NCI-H345 treated with DMSO at 0.1 percent for 48 hours (cell line): Measurements from ENCODE around the gene RPS15A.

Source experiments
- DNase-seq: peaks from one replicate; lab custom pipeline; 2025; ENCODE audit not compliant: unreplicated experiment; lab: John Stamatoyannopoulos, UW

Gene RPS15A

DNA sequence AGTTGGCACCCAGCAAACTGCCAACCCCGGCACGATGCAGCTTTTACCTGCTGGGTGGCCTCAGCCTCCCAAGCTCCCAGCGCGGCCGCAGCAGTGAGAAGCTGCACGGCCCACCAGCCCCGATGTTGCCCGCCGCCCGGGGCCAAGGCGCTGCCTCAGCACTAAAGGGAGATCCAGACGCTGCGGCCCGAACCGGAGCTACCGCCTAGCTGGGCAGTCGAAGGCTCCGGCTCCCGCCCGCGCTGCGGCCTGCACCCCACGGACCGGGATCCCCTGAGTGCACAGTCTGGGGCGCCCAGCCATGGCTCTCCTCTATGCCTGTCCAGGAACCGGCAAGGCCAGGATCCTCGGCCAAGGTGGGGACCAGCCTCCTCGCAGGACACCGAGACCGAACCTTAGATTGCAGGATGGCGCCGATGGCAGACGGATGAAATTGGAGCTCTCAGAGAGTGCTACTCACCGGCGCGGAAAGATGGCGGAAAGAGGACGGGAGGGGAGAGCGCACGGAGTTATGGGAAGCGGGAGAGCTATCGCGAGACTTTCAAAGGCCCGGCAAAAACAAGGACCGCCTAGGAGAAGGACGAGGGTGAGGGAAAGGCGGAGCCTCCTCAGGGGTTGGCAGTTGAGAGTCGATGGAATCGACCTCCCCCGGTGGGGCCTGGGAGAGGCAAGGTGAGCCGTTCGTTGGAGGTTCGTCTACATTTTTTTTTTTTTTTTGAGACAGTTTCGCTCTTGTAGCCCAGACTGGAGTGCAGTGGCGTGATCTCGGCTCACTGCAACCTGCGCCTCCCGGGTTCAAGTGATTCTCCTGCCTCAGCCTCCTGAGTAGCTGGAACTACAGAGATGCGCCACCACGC lies at the start of gene RPS15A:
RPS15A (minus strand) TSS at position 485 of the 857 bp plus-strand sequence. CDS start 1,221 bp downstream, outside the sequence.
- peak; percentile 95 for DNase-seq

DNA sequence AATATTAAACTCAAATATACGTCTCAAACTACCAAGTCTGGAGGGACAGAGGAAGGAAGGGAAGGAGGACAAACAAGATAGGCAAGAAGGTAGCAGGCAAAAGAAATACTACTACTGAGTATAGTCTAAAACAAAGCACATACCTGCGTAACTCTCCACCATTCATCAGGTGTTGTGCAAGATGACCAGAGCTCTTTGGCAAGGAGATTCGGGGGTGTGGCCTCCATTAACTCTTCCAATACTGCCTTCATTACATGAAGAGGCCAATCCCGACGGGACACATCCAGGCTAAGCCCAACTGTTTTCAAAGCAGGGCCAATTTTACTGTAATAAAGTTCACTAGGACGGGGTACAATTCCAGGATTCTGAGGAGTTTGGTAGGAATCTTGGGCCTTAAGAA lies 49.4 kb upstream of the RPS15A start:
- no peak for DNase-seq

DNA sequence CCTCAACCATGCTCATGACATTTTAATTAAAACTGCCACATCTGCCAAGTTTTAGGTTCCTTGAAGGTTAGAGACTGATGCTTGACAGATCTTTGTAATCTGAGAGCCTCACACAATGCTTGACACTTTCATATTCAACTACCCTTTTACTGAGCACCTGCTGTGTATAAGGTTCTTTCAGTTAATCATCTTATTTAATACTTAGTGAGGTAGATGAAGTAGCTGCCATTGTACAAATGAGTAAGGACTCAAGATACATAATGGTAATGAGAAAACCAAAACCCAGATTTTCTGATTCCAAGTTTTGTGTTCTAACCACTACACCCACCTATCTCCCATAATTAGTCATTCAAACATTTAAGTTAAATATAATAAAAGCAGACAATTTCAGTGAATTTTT lies 46.6 kb upstream of the RPS15A start:
- DNase-seq: no peak

DNA sequence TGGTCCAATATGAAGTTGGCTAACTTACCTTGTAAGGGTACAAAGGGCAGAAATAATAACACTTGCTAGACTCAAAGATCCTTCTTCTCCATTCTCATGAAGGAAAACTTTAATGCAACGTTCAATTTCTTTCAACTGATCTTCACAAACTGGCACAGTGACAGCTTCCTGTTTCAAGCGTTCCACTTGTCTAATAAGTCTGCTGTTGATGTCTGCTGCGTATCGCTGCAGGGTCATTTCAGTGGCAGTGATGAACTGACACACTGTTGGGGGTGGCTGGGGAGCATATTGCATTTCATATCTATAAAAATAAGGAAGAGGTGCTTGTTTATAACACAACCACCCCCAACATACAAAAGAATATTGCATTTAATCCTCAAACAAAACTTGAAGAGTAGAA lies 44.7 kb upstream of the RPS15A start:
- DNase-seq: no peak

DNA sequence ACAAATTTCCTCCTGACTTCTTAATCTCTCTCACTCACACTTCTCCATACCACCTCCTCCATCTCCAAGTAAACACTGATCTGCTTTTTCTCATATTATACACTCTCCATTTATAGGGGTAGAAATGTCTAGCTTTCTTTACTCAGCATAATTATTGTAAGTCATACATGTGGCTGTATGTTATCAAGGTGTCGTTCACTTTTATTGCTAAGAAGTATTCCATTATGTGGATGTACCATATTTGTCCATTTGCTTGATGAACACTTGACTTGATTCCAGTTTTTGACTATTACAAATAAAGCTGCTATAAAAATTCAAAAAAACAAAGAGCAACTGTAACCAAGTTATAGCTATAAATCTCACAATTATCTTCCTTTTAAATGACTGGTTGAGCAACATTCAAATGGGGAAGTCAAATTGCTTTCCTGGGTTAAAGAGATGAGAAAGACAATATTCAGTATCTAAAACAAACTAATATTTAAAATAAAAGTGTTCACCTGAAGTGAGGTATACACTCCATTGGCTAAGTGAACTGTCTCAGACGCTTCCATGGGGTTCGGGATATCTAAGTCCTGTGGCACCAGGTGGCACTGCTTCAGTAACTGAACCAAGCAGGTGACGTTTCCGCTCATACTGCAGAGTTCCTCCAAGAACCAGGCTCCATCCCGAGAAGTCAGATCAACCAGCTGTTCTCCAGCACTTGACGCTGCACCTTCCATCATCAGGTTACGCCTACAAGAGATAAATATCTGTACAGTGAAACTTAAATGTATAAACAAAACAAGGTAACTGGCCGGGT lies 43.8 kb upstream of the RPS15A start:
- no peak for DNase-seq

- no peak for DNase-seq
Observed at GRCh38 chr16:18832613-18833012, 42.5 kb upstream of the RPS15A start.

- DNase-seq: no peak
Observed at GRCh38 chr16:18832006-18832405, 41.9 kb upstream of the RPS15A start.

GRCh38 chr16:18829251-18829650 lies 39.1 kb upstream of the RPS15A start:
- DNase-seq: no peak

DNA sequence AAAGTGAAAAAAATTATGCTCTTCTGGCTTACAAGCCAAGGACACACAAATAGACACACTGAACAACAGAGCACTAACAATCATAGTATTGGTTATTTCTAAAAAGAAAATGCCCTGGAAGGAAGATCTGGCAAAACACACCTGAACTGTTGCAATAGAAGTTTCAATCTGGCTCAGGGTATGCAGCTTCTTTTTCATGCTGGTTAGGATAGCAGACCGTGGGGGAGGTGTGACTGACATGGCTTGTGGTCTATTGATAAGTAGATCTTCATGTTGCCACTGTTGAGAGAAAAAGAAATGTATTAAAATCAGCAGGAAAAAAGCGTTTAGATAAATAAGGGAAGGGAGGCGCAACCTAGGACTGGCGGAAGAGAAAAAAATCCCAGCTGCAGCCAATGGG lies 37.8 kb upstream of the RPS15A start:
- DNase-seq: no peak

DNA sequence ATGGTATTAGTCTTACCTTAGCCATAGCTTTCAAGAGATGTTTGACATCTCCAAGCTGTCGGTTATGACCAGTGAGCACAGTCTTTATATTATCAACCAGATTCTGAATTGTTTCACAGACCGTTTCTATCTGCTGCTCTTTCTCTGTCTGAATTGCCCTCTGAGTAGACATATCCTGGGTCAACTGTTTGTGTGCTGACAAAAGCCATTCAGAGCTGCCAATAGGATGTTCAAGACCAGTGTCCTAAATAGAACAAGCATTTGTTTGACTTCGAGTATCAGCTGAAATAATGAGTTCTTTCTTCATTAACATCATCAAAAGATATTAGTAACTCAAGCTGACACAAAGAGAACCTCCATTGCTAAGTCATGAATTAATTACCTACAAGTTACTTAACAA lies 26.2 kb upstream of the RPS15A start:
- DNase-seq: no peak

DNA sequence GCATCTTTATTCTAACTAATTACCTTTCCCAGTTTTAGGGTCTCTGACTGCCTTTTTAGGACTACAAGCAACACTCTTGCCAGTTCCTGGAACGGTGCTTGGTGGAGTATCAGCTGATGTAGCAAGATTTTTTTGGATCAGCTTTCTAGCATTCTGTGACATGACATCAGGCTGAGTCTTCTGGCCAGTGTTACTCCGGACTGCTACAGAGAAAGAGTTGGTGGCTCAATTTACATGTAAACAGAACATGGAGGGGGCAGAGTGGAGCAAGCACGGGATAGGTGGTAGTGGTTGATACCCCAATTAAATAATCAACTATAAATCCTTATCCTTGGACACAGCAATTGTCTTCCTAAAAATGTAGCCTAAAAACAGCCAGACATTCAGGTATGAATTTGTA lies 21.8 kb upstream of the RPS15A start:
- no peak for DNase-seq

DNA sequence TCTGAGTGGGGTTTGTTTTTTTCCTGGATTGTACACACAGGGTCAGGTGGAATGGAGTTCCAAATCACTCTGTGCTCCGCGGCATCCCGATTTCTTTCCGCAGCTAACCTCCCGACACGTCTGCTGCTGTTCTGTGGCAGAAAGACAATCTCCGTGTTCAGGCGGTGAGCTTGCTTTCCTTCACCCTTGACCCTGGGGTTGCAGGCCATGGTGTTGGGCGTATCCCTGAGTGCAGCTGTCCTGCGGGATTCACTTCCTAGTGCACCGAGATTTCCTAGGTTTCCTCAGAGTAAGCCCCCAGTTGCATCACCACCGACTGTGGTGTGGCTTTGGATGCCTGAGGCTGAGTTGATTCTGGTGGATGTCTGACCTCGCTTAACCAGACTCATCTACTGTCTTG lies 19.0 kb upstream of the RPS15A start:
- no peak for DNase-seq

- no peak for DNase-seq
Observed at GRCh38 chr16:18805257-18805773, 15.2 kb upstream of the RPS15A start.

DNA sequence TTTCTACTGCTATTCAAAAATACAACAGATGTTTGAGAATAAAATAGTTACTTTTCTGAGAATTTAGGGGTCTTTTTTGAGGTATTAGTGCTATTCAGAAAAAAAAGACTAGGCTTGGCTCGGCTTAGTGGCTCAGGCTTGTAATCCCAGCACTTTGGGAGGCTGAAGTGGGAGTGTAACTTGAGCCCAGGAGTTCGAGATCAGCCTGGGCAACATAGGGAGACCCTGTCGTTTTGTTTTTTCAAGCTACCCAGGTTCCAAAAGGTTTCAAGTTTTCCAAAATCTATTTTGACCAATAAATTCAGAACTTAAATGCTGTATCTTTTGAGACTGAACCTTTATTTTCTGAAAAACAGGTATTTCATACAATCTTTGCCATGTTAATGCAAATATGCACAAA lies 14.4 kb upstream of the RPS15A start:
- DNase-seq: no peak

GRCh38 chr16:18803569-18804462 lies 13.7 kb upstream of the RPS15A start:
- no peak for DNase-seq

GRCh38 chr16:18802767-18803343 lies 12.7 kb upstream of the RPS15A start:
- DNase-seq: no peak

GRCh38 chr16:18801145-18801972 lies 11.2 kb upstream of the RPS15A start, which contains the start of gene ARL6IP1:
Gene ARL6IP1 (minus strand): TSS chr16:18801549. CDS start chr16:18801466, 83 bp downstream.
- peak; percentile 95 for DNase-seq

DNA sequence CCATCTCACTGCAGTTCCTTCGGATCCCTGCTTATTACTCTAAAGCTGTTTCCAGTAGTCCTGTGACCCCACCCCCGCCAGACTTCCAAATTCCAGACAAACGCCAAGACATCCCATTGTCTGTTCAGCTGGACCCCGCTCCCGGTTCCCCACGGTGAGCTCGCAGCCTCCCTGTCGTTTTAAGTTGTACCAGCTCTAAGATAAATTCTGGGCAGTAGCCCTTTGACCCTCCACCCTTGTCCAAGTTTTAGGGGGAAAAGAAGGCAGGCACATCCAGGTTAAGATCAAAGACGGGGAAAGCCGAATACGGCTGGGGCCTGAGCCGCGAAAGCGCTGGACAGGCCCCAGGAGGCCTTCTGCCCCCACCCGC lies 10.6 kb upstream of the RPS15A start:
- DNase-seq: no peak

- no peak for DNase-seq
Observed at GRCh38 chr16:18800293-18800692, 10.2 kb upstream of the RPS15A start.

GRCh38 chr16:18799500-18799899 lies 9.4 kb upstream of the RPS15A start:
- DNase-seq: no peak
